Activated CD4-positive, alpha-beta T cell treated with anti-CD3 and anti-CD28 coated beads for 48 hours (primary cell): ENCODE results near the gene NDST1.

Source experiments
- DNase-seq: peaks from one replicate; pipeline ENCODE4 v3.0.0-alpha.2; 2020

NDST1 gene

DNA sequence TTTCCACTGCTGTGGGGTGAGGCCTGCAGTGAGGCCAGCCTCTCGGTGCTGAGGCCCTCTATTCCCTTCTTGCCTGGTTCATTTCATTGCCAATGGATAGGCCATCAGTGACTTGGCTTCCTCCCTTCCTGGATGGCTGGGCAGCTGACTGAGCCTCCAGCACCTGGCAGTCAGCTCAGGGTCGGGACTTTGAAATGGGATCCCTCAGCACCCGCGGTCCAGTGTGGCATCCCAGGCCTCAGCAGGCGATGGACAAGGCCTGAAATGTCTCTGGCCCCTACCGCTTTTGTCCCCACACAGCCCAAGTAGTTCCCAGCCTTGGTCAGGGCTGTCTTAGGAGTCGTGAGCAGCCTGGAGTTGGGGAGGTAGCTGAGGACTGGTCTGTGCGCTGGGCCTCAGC lies 17.2 kb downstream of the NDST1 start:
- DNase-seq: no peak

GRCh38 chr5:150525781-150526180 lies 17.9 kb downstream of the NDST1 start:
- DNase-seq: no peak

DNA sequence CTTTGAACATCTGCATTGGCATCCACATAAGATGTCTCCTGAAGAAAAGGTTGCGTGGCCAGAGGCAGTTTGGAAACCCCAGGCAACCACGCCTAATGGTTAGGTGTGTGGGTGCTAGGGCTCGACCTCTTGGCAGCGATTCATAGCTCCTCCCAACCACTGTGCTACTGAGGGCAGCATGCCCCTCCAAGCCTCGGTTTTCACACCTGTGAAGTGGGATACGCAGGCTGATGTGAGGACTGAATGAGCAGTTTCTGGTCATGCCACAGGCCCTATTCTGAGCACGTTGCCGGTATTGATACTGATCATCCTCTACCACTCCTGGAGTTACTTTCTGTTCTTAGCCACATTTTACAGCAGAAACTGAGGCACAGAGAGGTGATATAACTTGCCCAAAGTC lies 19.1 kb downstream of the NDST1 start:
- no peak for DNase-seq

GRCh38 chr5:150527808-150528207 lies 19.9 kb downstream of the NDST1 start:
- no peak for DNase-seq

DNA sequence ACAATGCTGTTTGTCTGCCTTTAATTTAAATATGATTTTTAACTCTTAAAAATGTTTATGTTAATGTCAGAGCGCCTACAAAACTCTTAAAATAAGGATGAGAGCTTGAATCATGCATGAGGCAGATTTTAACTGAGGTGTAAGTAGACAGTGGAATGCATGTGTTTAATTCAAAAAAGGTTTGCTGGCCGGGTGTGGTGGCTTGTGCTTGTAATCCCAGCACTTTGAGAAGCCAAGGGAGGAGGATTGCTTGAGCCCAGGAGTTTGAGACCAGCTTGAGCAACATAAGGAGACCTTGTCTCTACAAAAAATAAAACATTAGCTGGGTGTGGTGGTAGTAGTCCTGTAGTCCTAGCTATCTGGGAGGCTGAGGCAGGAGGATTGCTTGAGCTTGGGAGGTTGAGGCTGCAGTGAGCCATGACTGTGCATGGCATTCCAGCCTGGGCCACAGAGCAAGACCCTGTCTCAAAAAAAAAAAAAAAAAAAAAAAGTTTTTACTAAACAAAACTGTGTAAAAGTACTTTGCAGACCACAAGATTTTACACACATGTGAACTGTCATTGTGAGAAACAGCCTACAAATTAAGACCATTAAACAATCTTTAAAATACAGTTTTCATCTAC lies 21.1 kb downstream of the NDST1 start:
- DNase-seq: no peak

- DNase-seq: no peak
Measured at GRCh38 chr5:150529555-150529954, 21.6 kb downstream of the NDST1 start.

- no peak for DNase-seq
Measured at GRCh38 chr5:150530423-150530822, 22.5 kb downstream of the NDST1 start.

GRCh38 chr5:150530951-150531588 lies 23.1 kb downstream of the NDST1 start:
- DNase-seq: no peak

- no peak for DNase-seq
Measured at GRCh38 chr5:150531686-150532085, 23.8 kb downstream of the NDST1 start.

- no peak for DNase-seq
Measured at GRCh38 chr5:150532151-150532550, 24.2 kb downstream of the NDST1 start.

- no peak for DNase-seq
Measured at GRCh38 chr5:150532996-150533395, 25.1 kb downstream of the NDST1 start.

DNA sequence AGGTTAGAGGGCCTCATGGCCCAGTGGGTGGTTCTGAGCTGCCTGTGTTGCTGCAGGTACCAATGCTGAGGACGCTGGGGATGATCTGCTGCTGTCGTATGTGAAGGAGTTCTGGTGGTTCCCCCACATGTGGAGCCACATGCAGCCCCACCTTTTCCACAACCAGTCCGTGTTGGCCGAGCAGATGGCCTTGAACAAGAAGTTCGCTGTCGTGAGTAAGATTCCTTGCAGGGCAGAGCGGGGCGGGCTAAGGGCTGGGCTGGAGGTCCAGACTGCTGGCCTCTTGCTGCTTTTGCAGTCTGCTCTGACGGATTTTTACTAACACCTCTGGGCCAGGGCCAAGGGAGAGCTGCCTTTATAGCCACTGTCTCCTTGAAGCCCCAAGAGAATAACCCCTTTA lies 26.9 kb downstream of the NDST1 start:
- DNase-seq: no peak

DNA sequence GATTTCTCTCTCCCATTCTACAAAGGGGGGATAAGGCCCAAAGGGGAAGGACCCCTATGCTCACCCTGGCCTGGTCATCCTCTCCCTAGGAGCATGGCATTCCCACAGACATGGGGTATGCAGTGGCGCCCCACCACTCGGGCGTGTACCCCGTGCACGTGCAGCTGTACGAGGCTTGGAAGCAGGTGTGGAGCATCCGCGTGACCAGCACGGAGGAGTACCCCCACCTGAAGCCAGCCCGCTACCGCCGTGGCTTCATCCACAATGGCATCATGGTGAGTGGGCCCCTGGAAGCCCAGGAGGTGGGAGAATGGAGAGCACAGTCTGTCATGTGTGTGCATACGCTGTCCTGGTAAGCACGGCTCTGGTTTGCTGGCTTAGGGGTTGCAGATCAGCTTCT lies 27.7 kb downstream of the NDST1 start:
- no peak for DNase-seq

GRCh38 chr5:150538007-150538917 lies 30.3 kb downstream of the NDST1 start:
- no peak for DNase-seq

DNA sequence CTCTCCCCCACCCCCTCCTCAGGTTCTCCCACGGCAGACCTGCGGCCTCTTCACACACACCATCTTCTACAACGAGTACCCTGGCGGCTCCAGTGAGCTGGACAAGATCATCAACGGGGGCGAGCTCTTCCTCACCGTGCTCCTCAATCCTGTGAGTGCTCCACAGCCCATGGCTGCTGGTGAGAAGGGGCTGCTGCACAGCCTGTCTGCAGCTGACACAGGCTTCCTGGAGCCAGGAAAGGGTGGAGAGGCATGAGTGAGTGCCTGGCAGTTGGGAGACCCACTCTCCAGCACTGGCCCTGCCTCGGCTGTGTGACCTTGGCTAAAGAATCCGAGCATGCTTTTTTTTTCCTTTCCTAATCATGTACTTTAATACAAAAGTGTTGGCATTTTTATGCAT lies 31.3 kb downstream of the NDST1 start:
- no peak for DNase-seq

DNA sequence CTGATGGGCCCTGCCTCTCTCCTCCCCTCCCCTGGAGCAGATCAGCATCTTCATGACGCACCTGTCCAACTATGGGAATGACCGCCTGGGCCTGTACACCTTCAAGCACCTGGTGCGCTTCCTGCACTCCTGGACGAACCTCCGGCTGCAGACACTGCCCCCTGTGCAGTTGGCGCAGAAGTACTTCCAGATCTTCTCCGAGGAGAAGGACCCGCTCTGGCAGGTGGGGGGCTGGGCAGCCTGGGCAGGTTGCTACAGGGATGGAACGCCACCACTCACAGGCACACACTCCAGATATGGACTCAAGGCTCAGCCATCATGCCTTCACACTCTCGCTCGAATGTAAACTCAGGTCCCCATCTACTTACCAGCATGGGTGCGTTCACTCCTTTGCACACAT lies 32.1 kb downstream of the NDST1 start:
- no peak for DNase-seq

- no peak for DNase-seq
Measured at GRCh38 chr5:150540615-150541396, 32.9 kb downstream of the NDST1 start.

DNA sequence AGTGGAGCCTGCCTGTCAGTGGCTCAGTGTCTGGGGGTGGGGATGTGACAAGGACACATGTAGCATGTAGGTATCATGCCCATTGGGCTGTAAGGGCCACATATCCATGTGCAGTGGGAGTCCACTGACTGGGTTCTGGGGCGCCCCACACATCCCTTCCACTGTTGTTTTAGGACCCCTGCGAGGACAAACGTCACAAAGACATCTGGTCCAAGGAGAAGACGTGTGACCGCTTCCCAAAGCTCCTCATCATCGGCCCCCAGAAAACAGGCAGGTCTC lies 33.4 kb downstream of the NDST1 start:
- DNase-seq: no peak

DNA sequence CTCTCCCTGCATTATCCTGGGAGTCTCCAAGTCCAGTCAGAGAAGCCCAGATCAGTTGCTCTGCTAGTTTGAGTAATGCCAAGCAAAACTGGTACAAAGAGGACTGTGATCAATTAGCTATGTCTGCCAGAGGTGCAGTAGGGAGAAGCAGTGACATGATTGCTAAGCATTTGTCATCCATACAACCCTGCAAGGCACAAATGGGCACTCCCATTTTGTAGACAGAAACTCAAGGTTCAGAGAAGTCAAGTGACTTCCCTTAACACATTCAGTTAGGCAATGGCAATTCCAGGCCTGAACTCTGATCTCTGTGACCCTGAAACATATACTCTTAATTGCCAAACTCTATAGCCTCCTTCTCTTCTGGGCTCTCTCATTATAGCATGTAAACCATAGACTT lies 34.0 kb downstream of the NDST1 start:
- DNase-seq: no peak

GRCh38 chr5:150542933-150543445 lies 35.1 kb downstream of the NDST1 start:
- DNase-seq: no peak

GRCh38 chr5:150544611-150545219 lies 36.8 kb downstream of the NDST1 start:
- peak; percentile 83 for DNase-seq

DNA sequence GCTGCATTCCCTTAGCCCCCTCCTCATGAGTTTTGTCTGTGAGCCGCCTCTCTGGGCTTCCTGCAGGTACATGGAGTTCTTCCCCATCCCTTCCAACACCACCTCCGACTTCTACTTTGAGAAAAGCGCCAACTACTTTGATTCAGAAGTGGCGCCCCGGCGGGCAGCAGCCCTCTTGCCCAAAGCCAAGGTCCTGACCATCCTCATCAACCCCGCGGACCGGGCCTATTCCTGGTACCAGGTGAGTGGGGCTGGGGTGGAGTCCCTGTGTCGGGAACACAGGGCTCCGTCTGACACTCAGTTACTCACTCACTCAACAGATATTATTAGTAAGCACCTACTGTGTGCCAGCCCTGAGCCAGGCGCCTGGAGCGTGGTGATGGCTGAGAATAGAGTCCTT lies 37.3 kb downstream of the NDST1 start:
- DNase-seq: no peak

- no peak for DNase-seq
Measured at GRCh38 chr5:150548123-150548522, 40.2 kb downstream of the NDST1 start.
